Effector memory CD4-positive, alpha-beta T cell (primary cell): ENCODE measurements around the gene ARL15.

Experiments used
- DNase-seq, 3 donors: peaks; one replicate each; pipeline ENCODE4 v3.0.0-alpha.2; 2020
- H3K27ac ChIP-seq: 2 replicates; pipeline ENCODE4 v1.7.0; 2013; ENCODE audit warnings: mild to moderate bottlenecking, low read length, moderate library complexity; ENCODE audit not compliant: insufficient read depth, poor library complexity, severe bottlenecking
- H3K27me3 ChIP-seq: replicated peaks from 2 replicates; pipeline ENCODE4 v1.7.0; 2013; ENCODE audit warnings: mild to moderate bottlenecking, low read length; ENCODE audit not compliant: insufficient read depth, control insufficient read depth, poor library complexity, severe bottlenecking
- H3K36me3 ChIP-seq: 2 replicates; pipeline ENCODE4 v1.7.0; 2013; ENCODE audit warnings: mild to moderate bottlenecking, low read length, moderate library complexity; ENCODE audit not compliant: control insufficient read depth, insufficient read depth
- H3K4me1 ChIP-seq: 2 replicates; pipeline ENCODE4 v1.7.0; 2013; ENCODE audit warnings: low read length, mild to moderate bottlenecking; ENCODE audit not compliant: control insufficient read depth, insufficient read depth, poor library complexity, severe bottlenecking
- H3K4me3 ChIP-seq: 2 replicates; pipeline ENCODE4 v1.7.0; 2013; ENCODE audit warnings: low read length, low read depth, mild to moderate bottlenecking; ENCODE audit not compliant: insufficient read depth, poor library complexity, severe bottlenecking
- H3K9me3 ChIP-seq: 2 replicates; pipeline ENCODE4 v1.7.0; 2013; ENCODE audit warnings: mild to moderate bottlenecking, low read length, moderate library complexity; ENCODE audit not compliant: control insufficient read depth

ARL15 gene

GRCh38 chr5:54040804-54041203 lies 269.6 kb downstream of the ARL15 start:
- no peaks in the 10 kb centered on the region for H3K27me3 ChIP-seq
- H3K9me3 ChIP-seq, result no peaks in the 10 kb centered on the region
- H3K27ac ChIP-seq, result no peak overlapping the region
- no peak overlapping the region for H3K4me3 ChIP-seq
- no peak for DNase-seq
- H3K4me1 ChIP-seq, result no peaks in the 10 kb centered on the region
- no peaks in the 10 kb centered on the region for H3K36me3 ChIP-seq

GRCh38 chr5:54040018-54040417 lies 270.4 kb downstream of the ARL15 start:
- H3K27me3 ChIP-seq, result no peaks in the 10 kb centered on the region
- H3K4me1 ChIP-seq, result no peaks in the 10 kb centered on the region
- no peaks in the 10 kb centered on the region for H3K36me3 ChIP-seq
- no peaks in the 10 kb centered on the region for H3K9me3 ChIP-seq
- no peak overlapping the region for H3K4me3 ChIP-seq
- DNase-seq, result no peak
- no peak overlapping the region for H3K27ac ChIP-seq

GRCh38 chr5:54037205-54037604 lies 273.2 kb downstream of the ARL15 start:
- Histone ChIP-seq H3K4me1 (no peaks in the 10 kb centered on the region), H3K4me3 (no peak overlapping the region), H3K36me3 (no peaks in the 10 kb centered on the region), H3K27me3 (no peaks in the 10 kb centered on the region), H3K9me3 (no peaks in the 10 kb centered on the region), H3K27ac (no peak overlapping the region)
- DNase-seq, result no peak

- DNase-seq, result no peak
- no peaks in the 10 kb centered on the region for H3K36me3 ChIP-seq
- H3K27ac ChIP-seq, result no peak overlapping the region
- H3K4me3 ChIP-seq, result no peak overlapping the region
- H3K9me3 ChIP-seq, result no peaks in the 10 kb centered on the region
- H3K4me1 ChIP-seq, result no peaks in the 10 kb centered on the region
- no peaks in the 10 kb centered on the region for H3K27me3 ChIP-seq
Measured at GRCh38 chr5:54030981-54031380, 279.4 kb downstream of the ARL15 start.

- H3K27ac ChIP-seq, result no peak overlapping the region
- no peaks in the 10 kb centered on the region for H3K27me3 ChIP-seq
- no peak for DNase-seq
- H3K4me3 ChIP-seq, result no peak overlapping the region
- no peaks in the 10 kb centered on the region for H3K36me3 ChIP-seq
- H3K9me3 ChIP-seq, result no peaks in the 10 kb centered on the region
- H3K4me1 ChIP-seq, result no peaks in the 10 kb centered on the region
Measured at GRCh38 chr5:54024466-54024865, 285.9 kb downstream of the ARL15 start.

GRCh38 chr5:54022223-54022622 lies 288.1 kb downstream of the ARL15 start:
- Histone ChIP-seq H3K4me1 (no peaks in the 10 kb centered on the region), H3K4me3 (no peak overlapping the region), H3K27me3 (no peaks in the 10 kb centered on the region), H3K27ac (no peak overlapping the region), H3K9me3 (no peaks in the 10 kb centered on the region), H3K36me3 (no peaks in the 10 kb centered on the region)
- no peak for DNase-seq

GRCh38 chr5:54021431-54022164 lies 288.8 kb downstream of the ARL15 start:
- no peak for DNase-seq
- no peaks in the 10 kb centered on the region for H3K27me3 ChIP-seq
- no peak overlapping the region for H3K27ac ChIP-seq
- no peak overlapping the region for H3K4me3 ChIP-seq
- H3K9me3 ChIP-seq, result no peaks in the 10 kb centered on the region
- H3K4me1 ChIP-seq, result no peaks in the 10 kb centered on the region
- H3K36me3 ChIP-seq, result no peaks in the 10 kb centered on the region

GRCh38 chr5:54018438-54018837 lies 291.9 kb downstream of the ARL15 start:
- H3K4me3 ChIP-seq, result no peak overlapping the region
- H3K4me1 ChIP-seq, result no peaks in the 10 kb centered on the region
- no peaks in the 10 kb centered on the region for H3K27me3 ChIP-seq
- no peaks in the 10 kb centered on the region for H3K36me3 ChIP-seq
- no peak for DNase-seq
- H3K27ac ChIP-seq, result no peak overlapping the region
- no peaks in the 10 kb centered on the region for H3K9me3 ChIP-seq

GRCh38 chr5:54017580-54017979 lies 292.8 kb downstream of the ARL15 start:
- no peaks in the 10 kb centered on the region for H3K36me3 ChIP-seq
- no peaks in the 10 kb centered on the region for H3K27me3 ChIP-seq
- no peak overlapping the region for H3K27ac ChIP-seq
- no peaks in the 10 kb centered on the region for H3K9me3 ChIP-seq
- H3K4me3 ChIP-seq, result no peak overlapping the region
- DNase-seq, result no peak
- H3K4me1 ChIP-seq, result no peaks in the 10 kb centered on the region

GRCh38 chr5:54013556-54014194 lies 296.7 kb downstream of the ARL15 start:
- Histone ChIP-seq H3K36me3 (no peaks in the 10 kb centered on the region), H3K9me3 (no peaks in the 10 kb centered on the region), H3K27ac (no peak overlapping the region), H3K4me3 (no peak overlapping the region), H3K4me1 (no peaks in the 10 kb centered on the region), H3K27me3 (no peaks in the 10 kb centered on the region)
- no peak for DNase-seq
